ENCODE measurements around the gene TIGD6.

TIGD6 gene

DNA sequence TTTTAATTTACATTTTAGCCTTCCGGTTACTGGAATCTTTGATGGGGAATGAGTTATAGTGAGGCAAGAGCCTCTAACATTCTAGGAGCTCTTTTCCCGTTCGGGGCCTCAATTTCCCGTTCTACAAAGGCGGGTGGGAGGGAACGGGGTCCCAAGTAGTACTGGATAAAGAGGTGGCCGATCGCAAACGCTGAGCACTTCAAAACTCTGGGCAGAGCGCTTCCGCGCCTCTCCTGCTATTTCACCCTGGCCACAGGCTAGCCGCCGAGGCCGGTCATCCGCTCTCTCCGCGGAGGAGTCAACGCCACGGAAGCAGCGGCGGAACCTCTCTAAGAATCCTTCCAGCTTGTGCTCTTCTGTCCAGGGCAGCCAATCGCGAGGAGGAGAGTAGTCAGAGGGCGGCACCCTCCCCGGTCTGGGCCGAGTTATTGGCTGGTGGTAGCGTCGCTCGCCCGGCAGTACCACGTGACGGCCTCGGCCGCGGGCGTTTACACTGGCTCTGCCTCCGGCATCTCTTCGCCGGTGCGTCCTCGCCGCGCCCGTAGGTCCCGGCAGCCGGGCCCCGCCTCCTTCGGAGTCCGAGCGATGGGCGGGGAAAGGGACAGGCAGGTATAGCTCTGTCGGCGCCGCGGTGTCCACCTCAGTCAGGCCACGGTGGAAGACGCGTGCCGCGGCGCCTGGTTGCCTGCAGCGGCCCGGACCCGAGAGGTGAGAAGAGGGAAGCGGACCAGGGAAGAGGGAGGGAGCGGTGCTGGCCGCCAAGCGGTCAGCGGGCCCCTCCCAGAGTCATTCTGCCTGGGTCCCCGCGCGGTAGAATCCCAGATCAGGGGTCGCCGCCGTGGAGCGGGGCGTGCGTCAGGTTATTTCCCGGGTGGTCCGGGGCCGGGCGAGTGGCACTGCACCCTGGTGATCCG, 39.9 kb downstream of the TIGD6 start, which contains the start of gene SLC26A2:
Gene SLC26A2 (plus strand): TSS at position 487 of the 914 bp plus-strand sequence. CDS start 16,895 bp downstream, outside the sequence.
- Histone ChIP-seq H4K8ac (ENCODE audit: low read depth, low read length) (no peak within 1 kb of the TSS), H3K4ac (ENCODE audit: low read length) (no peak within 1 kb of the TSS), H3K36me3 (replicated peaks in 1 of 2; ENCODE audit: control insufficient read depth in 2 of 2, insufficient read depth in 2 of 2, low read length in 2 of 2) (no peaks in the 10 kb centered on the region), H3K4me3 (ENCODE audit: low read length in 2 of 2) (peak within 1 kb of the TSS; percentile 67 to 88), H3K4me2 (ENCODE audit: insufficient read depth, low read length, poor library complexity, severe bottlenecking) (peak within 1 kb of the TSS; percentile 92), H3K9ac (ENCODE audit: low read depth, low read length, poor library complexity) (peak within 1 kb of the TSS; percentile 93), H2BK15ac (ENCODE audit: low read length) (peak within 1 kb of the TSS; percentile 73), H2BK120ac (ENCODE audit: low read depth, low read length) (no peak within 1 kb of the TSS), H3K23ac (ENCODE audit: low read depth, low read length, poor library complexity) (peak within 1 kb of the TSS; percentile 92), H2AFZ (ENCODE audit: low read length) (peak within 1 kb of the TSS; percentile 96), H3K27me3 (ENCODE audit: control insufficient read depth in 3 of 3, insufficient read depth in 3 of 3, low read depth in 1 of 3, low read length in 3 of 3) (peaks cover 0 to 4% (median 0%) of the 10 kb centered on the region in 3 experiments), H3K9me3 (replicated peaks in 1 of 2; ENCODE audit: control insufficient read depth in 2 of 2, insufficient read depth in 1 of 2, low read depth in 1 of 2, low read length in 2 of 2) (no peaks in the 10 kb centered on the region), H2BK5ac (ENCODE audit: low read length) (no peak within 1 kb of the TSS), H3K27ac (replicated peaks; ENCODE audit: low read length) (peak within 1 kb of the TSS; percentile 79), H3K4me1 (ENCODE audit: control insufficient read depth in 2 of 2, insufficient read depth in 1 of 2, low read depth in 1 of 2, low read length in 2 of 2) (peaks cover 6 to 8% of the 10 kb centered on the region in 2 donors), H3K18ac (ENCODE audit: low read length) (peak within 1 kb of the TSS; percentile 95), H3K79me1 (ENCODE audit: low read depth, low read length) (no peaks in the 10 kb centered on the region), H2AK5ac (ENCODE audit: low read depth, low read length) (peak within 1 kb of the TSS; percentile 74), H2BK12ac (ENCODE audit: low read length) (no peak within 1 kb of the TSS), H4K91ac (ENCODE audit: low read depth, low read length, poor library complexity) (no peak within 1 kb of the TSS), H3K14ac (ENCODE audit: low read length) (peak within 1 kb of the TSS; percentile 58)
- no CpG with 5 or more reads among the region's 84 CpGs for WGBS, 2 donors (ENCODE audit: extremely low coverage in 2 of 2, insufficient read length in 2 of 2, insufficient replicate concordance in 1 of 2)
- peak; percentile 95 for DNase-seq (ENCODE audit: low spot score)

DNA sequence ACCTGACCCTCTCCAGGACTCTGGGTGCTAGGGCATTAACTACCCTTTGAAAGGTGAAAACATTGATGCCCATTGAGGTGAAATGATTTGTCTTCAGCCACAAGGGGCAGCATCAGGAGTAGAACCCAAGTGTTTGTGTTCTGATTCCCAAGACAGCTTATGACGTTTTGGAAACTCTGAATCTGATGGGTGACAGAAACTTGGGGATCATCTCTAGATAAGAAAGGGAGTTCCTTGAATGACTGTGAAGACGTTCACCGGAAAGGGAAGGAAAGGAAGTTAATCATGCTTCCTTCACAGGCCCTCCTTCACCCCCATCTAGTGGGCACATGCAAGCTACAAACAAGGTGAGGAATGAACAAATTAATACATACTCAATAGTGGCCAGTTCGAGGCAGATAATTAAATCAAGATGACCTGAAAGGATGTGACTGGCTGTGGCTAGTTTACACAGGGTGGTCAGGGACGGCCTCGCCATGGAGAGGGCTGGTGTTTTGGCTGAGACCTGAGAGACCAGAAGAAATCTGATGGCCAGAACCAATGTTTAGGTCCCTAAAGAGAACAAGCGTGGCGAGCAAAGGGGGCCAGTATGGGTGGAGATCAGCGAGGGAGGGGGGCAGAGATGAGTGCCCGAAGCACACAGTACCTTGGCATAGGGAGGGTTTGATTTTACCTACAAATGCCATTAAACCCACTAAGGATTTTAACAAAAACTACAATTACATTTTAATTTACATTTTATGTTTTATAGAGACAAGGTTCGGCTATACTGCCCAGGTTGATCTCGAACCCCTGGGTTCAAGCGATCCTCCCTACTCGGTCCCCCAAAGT, 40.8 kb downstream of the TIGD6 start:
- DNase-seq (ENCODE audit: low spot score) = no peak
- Histone ChIP-seq H3K27ac (replicated peaks; ENCODE audit: low read length) (peak overlapping the region; percentile 79), H2AFZ (ENCODE audit: low read length) (peak overlapping the region; percentile 96), H4K8ac (ENCODE audit: low read depth, low read length) (no peak overlapping the region), H2BK15ac (ENCODE audit: low read length) (no peak overlapping the region), H3K4ac (ENCODE audit: low read length) (no peak overlapping the region), H2BK12ac (ENCODE audit: low read length) (no peak overlapping the region), H2BK5ac (ENCODE audit: low read length) (no peak overlapping the region), H2AK5ac (ENCODE audit: low read depth, low read length) (no peak overlapping the region), H3K27me3 (ENCODE audit: control insufficient read depth in 3 of 3, insufficient read depth in 3 of 3, low read depth in 1 of 3, low read length in 3 of 3) (peaks cover 0 to 4% (median 0%) of the 10 kb centered on the region in 3 experiments), H3K4me3 (ENCODE audit: low read length in 2 of 2) (peak overlapping the region; percentile 67 to 73), H3K9me3 (replicated peaks in 1 of 2; ENCODE audit: control insufficient read depth in 2 of 2, insufficient read depth in 1 of 2, low read depth in 1 of 2, low read length in 2 of 2) (no peaks in the 10 kb centered on the region), H3K14ac (ENCODE audit: low read length) (no peak overlapping the region), H3K18ac (ENCODE audit: low read length) (no peak overlapping the region), H3K4me1 (ENCODE audit: control insufficient read depth in 2 of 2, insufficient read depth in 1 of 2, low read depth in 1 of 2, low read length in 2 of 2) (peaks cover 6 to 8% of the 10 kb centered on the region in 2 donors), H3K23ac (ENCODE audit: low read depth, low read length, poor library complexity) (no peak overlapping the region), H3K4me2 (ENCODE audit: insufficient read depth, low read length, poor library complexity, severe bottlenecking) (peak overlapping the region; percentile 54), H3K36me3 (replicated peaks in 1 of 2; ENCODE audit: control insufficient read depth in 2 of 2, insufficient read depth in 2 of 2, low read length in 2 of 2) (no peaks in the 10 kb centered on the region), H2BK120ac (ENCODE audit: low read depth, low read length) (no peak overlapping the region), H4K91ac (ENCODE audit: low read depth, low read length, poor library complexity) (no peak overlapping the region), H3K79me1 (ENCODE audit: low read depth, low read length) (no peaks in the 10 kb centered on the region), H3K9ac (ENCODE audit: low read depth, low read length, poor library complexity) (no peak overlapping the region)
- no CpG with 5 or more reads among the region's 14 CpGs for WGBS, 2 donors (ENCODE audit: extremely low coverage in 2 of 2, insufficient read length in 2 of 2, insufficient replicate concordance in 1 of 2)

DNA sequence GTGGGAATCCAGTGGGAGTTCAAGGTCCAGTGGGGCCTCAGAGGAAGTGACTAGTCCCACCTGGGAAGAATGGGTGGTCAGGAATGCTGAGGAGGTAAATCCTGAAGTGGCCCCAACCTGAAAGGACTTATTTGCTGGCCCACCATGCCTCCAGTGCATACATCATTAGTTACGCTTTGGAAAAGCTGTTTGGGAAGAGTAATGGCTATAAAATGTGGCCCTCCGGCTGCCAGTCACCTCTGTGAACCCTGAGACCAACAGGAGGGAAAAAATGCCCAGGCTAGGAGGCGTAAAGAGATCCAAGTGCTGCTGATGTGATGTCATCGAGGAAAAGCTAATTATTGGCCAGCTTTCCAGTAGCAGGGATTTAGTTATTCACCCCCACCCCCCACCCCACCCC, 42.6 kb downstream of the TIGD6 start:
- no peak overlapping the region for H3K18ac ChIP-seq (ENCODE audit: low read length)
- no peak overlapping the region for H2BK120ac ChIP-seq (ENCODE audit: low read depth, low read length)
- H3K14ac ChIP-seq (ENCODE audit: low read length) = no peak overlapping the region
- H3K9ac ChIP-seq (ENCODE audit: low read depth, low read length, poor library complexity) = no peak overlapping the region
- H3K9me3 ChIP-seq (replicated peaks in 1 of 2; ENCODE audit: control insufficient read depth in 2 of 2, insufficient read depth in 1 of 2, low read depth in 1 of 2, low read length in 2 of 2) = no peaks in the 10 kb centered on the region
- no peak overlapping the region for H3K4me3 ChIP-seq (ENCODE audit: low read length in 2 of 2)
- peaks cover 6 to 8% of the 10 kb centered on the region in 2 donors for H3K4me1 ChIP-seq (ENCODE audit: control insufficient read depth in 2 of 2, insufficient read depth in 1 of 2, low read depth in 1 of 2, low read length in 2 of 2)
- H3K27me3 ChIP-seq (ENCODE audit: control insufficient read depth in 3 of 3, insufficient read depth in 3 of 3, low read depth in 1 of 3, low read length in 3 of 3) = peaks cover 0 to 4% (median 0%) of the 10 kb centered on the region in 3 experiments
- no peak overlapping the region for H3K27ac ChIP-seq (replicated peaks; ENCODE audit: low read length)
- H2AFZ ChIP-seq (ENCODE audit: low read length) = no peak overlapping the region
- no peak overlapping the region for H4K91ac ChIP-seq (ENCODE audit: low read depth, low read length, poor library complexity)
- no peak overlapping the region for H3K4me2 ChIP-seq (ENCODE audit: insufficient read depth, low read length, poor library complexity, severe bottlenecking)
- no peak overlapping the region for H3K4ac ChIP-seq (ENCODE audit: low read length)
- DNase-seq (ENCODE audit: low spot score) = no peak
- no peak overlapping the region for H2BK5ac ChIP-seq (ENCODE audit: low read length)
- H3K79me1 ChIP-seq (ENCODE audit: low read depth, low read length) = no peaks in the 10 kb centered on the region
- H2BK15ac ChIP-seq (ENCODE audit: low read length) = no peak overlapping the region
- no peak overlapping the region for H2BK12ac ChIP-seq (ENCODE audit: low read length)
- no peaks in the 10 kb centered on the region for H3K36me3 ChIP-seq (replicated peaks in 1 of 2; ENCODE audit: control insufficient read depth in 2 of 2, insufficient read depth in 2 of 2, low read length in 2 of 2)
- WGBS, 2 donors (ENCODE audit: extremely low coverage in 2 of 2, insufficient read length in 2 of 2, insufficient replicate concordance in 1 of 2) = no CpG with 5 or more reads among the region's 4 CpGs
- no peak overlapping the region for H2AK5ac ChIP-seq (ENCODE audit: low read depth, low read length)
- H3K23ac ChIP-seq (ENCODE audit: low read depth, low read length, poor library complexity) = no peak overlapping the region
- no peak overlapping the region for H4K8ac ChIP-seq (ENCODE audit: low read depth, low read length)

Measured in neuronal stem cell (in vitro differentiated cells).